Omental fat pad (tissue), 4 donors: ENCODE results near the gene CACHD1. TPM values are rescaled to one million over a fixed set of nuclear protein-coding genes. Genes with fewer than 3 reads are reported as not detected.
"Not testable (repeated sequence)": the region's sequence is repeated elsewhere in the genome, so short reads cannot be mapped to it uniquely, and the experiment has no call there.

Experiments used
- ATAC-seq: fragments of 150-250 bp; one replicate; pipeline ENCODE4 v1.9.1; 2016; ENCODE audit warnings: mild to moderate bottlenecking, moderate library complexity; ENCODE audit not compliant: low FRiP score
- DNase-seq: peaks from one replicate; pipeline ENCODE4 v3.0.0-alpha.2; 2019; ENCODE audit warnings: low spot score
- total RNA-seq, 4 donors: library from RNA; depleted of rRNA; stranded (reverse); fragments of >200 nt; gene quantifications; one replicate each; pipeline ENCODE4 v1.1.0, GENCODE V29; 2016
- TF ChIP-seq, protein P1 (sequence below), 3 donors: fragments of 450-650 bp; IDR thresholded peaks; one replicate each; pipeline ENCODE4 v1.5.1; 2016 to 2017; ENCODE audit warnings: antibody characterized with exemption in 3 of 3, mild to moderate bottlenecking in 3 of 3, moderate library complexity in 2 of 3

The CACHD1 gene
- total RNA-seq, 4 donors from 2014 or later = 23.0 to 26.0 (median 23.9) TPM

DNA sequence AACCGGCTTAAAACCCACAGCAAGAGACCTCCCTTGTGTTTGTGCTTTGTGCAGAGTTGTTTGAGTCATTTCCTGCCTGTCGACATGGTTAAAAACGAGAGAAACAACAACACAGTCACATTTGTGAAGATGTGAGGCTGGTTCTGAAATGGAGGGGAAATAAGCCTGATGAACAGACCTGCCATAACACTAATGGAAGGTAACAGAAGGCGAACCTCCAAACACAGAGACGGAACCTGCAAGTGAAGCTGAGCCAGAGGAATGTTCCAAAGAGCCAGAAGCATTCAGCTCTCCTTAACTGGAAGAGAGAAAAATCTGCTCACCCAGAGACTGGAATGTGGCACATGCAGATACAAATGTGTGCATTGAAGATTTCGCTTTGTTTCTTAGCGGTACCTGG is 221.7 kb downstream of the CACHD1 start:
- TF ChIP-seq, protein P1, sequence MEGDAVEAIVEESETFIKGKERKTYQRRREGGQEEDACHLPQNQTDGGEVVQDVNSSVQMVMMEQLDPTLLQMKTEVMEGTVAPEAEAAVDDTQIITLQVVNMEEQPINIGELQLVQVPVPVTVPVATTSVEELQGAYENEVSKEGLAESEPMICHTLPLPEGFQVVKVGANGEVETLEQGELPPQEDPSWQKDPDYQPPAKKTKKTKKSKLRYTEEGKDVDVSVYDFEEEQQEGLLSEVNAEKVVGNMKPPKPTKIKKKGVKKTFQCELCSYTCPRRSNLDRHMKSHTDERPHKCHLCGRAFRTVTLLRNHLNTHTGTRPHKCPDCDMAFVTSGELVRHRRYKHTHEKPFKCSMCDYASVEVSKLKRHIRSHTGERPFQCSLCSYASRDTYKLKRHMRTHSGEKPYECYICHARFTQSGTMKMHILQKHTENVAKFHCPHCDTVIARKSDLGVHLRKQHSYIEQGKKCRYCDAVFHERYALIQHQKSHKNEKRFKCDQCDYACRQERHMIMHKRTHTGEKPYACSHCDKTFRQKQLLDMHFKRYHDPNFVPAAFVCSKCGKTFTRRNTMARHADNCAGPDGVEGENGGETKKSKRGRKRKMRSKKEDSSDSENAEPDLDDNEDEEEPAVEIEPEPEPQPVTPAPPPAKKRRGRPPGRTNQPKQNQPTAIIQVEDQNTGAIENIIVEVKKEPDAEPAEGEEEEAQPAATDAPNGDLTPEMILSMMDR (IDR thresholded peaks at IDR 0.05) = no peak
- ATAC-seq = peak; percentile 41
- DNase-seq = no peak

DNA sequence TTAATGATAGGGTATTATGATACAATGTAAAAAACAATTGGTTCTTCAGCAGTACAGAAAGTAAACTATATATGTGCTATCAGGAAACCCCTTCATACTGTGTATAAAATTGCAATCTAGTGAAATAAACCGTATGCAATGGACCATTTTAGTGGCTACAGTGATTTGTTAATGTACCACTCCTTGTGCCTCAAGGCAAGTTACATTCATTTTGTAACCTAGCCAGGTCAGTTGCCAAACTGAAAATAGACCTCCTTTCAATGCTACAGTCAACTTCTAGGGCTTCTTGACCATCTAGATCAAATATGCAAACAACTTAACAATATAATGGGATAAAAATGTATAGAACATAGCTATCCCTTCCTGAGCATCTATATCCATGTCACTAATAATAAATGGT is 223.0 kb downstream of the CACHD1 start:
- no peak for DNase-seq
- no peak for ATAC-seq
- TF ChIP-seq, protein P1 (IDR thresholded peaks at IDR 0.05) = no peak

DNA sequence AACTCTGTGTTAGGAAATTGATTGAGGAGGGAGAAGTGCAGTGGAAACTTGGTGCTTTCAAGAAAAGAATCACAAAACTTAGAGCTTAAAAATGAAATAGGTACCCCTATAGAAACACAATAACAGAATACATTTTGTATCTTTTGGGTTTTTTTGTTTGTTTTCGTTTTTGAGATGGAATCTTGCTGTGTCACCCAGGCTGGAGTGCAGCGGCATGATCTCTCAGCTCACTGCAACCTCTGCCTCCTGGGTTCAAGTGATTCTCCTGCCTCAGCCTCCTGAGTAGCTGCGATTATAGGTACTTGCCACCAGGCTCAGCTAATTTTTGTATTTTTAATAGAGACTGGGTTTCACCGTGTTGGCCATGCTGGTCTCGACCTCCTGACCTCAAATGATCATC is 223.5 kb downstream of the CACHD1 start:
- DNase-seq (no peak), ATAC-seq (no peak)
- TF ChIP-seq, protein P1 (IDR thresholded peaks at IDR 0.05) = no peak

DNA sequence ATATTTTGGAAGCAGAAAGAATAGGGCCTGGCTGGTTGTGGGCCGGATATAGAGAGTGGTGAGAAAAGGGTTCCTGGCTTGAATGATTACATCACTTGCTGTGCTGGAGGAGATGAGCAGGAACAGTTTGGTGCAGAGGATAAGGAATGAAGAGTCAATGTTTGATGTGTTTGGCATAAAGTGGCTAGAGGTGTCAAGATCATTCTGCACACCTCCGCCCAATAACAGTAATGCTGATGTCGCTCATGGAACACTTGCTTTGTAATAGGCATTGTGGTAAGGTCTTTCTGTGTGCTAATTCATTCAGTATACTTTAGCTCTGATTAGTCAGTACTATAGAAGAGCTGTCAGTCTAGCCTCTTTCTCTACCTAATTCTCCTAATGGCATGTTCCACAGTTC is 226.9 kb downstream of the CACHD1 start:
- DNase-seq (no peak), ATAC-seq (no peak)
- TF ChIP-seq, protein P1 (IDR thresholded peaks at IDR 0.05) = no peak

DNA sequence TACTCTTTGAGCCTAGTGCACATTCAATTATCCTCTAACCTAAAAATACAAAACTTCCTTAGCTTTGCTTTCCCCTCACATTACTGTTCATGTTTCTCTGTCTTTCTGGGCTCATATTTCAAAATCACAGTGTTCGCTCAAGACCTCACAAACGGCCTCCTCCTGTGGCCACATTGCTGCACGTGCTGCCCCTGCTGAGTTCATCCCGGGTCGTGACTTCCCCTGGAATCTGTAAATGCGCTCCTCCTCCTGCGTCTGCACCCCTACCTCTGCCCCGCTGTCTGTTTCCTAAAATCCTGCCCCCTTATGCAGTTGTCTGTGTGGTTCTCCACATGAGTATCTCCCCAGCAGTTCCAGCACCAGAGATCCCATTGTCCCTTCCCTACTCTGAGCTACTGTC is 229.4 kb downstream of the CACHD1 start:
- DNase-seq = no peak
- ATAC-seq = no peak
- TF ChIP-seq, protein P1 (IDR thresholded peaks at IDR 0.05) = no peak

DNA sequence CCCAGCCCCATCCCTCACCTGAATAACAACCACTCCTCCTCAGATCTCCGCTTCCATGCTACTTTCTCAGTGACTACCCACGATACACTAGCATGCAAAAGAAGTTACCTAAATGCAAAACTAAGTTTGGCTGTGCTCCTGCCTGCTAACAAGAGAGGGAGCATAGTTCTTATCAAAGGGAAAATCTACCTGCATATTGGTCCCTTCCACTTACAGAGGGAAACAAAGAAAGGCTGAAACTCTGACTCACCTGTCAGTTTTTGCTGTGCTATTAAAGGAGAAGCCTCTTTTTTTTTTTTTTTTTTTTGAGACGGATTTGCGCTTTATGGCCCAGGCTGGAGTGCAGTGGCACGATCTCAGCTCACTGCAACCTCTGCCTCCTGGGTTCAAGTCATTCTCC is 231.1 kb downstream of the CACHD1 start:
- TF ChIP-seq, protein P1 (IDR thresholded peaks at IDR 0.05) = no peak
- no peak for DNase-seq
- no peak for ATAC-seq

DNA sequence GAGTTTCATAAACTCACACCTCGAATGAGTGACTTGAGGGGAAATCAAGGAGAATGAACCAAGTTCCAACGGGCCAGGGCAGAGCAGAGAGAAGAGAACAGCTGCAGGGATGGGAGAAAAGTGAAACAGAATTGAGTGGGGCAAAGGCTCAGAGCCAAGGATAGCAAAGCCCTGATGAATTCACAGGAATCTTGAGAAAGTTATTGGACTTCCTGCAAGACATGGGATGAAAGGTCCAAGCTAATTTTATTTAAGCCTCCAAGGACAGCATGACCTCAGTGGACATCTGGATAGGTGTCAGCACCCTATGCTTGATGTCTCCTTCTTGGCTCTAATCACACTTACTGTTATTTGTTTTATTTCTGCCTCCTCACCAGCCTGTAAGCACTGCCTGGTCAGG is 232.0 kb downstream of the CACHD1 start:
- TF ChIP-seq, protein P1 (IDR thresholded peaks at IDR 0.05) = no peak
- DNase-seq = no peak
- ATAC-seq = no peak

DNA sequence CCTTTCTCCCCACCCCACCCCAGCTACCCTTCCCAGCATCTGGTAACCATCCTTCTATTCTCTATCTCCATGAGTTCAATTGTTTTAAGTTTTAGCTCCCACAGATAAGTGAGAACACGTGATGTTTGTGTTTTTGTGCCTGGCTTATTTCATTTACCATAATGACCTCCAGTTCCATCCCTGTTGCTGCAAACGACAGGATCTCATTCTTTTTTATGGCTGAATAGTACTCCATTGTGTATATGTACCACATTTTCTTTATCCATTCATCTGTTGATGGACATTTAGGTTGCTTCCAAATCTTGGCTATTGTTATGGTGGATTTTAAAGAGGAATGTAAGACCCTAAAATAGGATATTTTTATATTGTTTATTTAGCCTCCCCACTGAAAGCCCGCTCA is 232.7 kb downstream of the CACHD1 start:
- ATAC-seq, DNase-seq: not testable (repeated sequence)
